Keratinocyte (primary cell): ENCODE data around the gene RPIA.
"Not testable (repeated sequence)": the region's sequence is repeated elsewhere in the genome, so short reads cannot be mapped to it uniquely, and the experiment has no call there.

Experiments
- EZH2 ChIP-seq: IDR thresholded peaks from one replicate; pipeline ENCODE4 v1.6.1; 2012; ENCODE audit warnings: inconsistent platforms, mild to moderate bottlenecking, low read length, moderate library complexity
- TF ChIP-seq, protein P1 (sequence below), 3 experiments: IDR thresholded peaks in 1 of 3; conservative IDR thresholded peaks in 1 of 3; optimal IDR thresholded peaks in 1 of 3; 2 replicates in 2 of 3; 3 replicates in 1 of 3; pipeline versions ENCODE3 to v1.5.1; 2011; ENCODE audit warnings: low read length in 3 of 3, mild to moderate bottlenecking in 3 of 3, moderate library complexity in 2 of 3, control low read depth in 1 of 3, inconsistent platforms in 1 of 3; ENCODE audit not compliant: insufficient read depth in 2 of 3; ENCODE audit errors: extremely low read depth in 1 of 3

DNA sequence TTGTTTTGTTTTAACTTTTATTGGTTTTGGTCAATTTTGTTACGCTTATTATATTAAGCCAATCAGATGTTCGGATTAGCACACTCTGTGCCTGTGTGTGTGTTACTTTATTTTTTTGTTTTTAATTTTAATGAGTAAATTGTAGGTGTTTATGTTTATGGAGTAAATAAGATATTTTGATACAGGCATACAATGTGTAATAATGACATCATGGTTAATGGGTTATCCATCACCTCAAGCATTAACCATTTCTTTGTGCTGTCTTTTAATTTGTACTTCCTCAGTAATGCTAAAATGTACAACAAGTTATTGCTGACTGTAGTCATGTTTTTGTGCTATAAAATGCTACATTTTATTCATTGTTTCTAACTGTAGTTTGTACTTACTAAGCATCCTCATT is 97.7 kb downstream of the RPIA start:
- TF ChIP-seq EZH2: not testable (repeated sequence)
- TF ChIP-seq, protein P1, sequence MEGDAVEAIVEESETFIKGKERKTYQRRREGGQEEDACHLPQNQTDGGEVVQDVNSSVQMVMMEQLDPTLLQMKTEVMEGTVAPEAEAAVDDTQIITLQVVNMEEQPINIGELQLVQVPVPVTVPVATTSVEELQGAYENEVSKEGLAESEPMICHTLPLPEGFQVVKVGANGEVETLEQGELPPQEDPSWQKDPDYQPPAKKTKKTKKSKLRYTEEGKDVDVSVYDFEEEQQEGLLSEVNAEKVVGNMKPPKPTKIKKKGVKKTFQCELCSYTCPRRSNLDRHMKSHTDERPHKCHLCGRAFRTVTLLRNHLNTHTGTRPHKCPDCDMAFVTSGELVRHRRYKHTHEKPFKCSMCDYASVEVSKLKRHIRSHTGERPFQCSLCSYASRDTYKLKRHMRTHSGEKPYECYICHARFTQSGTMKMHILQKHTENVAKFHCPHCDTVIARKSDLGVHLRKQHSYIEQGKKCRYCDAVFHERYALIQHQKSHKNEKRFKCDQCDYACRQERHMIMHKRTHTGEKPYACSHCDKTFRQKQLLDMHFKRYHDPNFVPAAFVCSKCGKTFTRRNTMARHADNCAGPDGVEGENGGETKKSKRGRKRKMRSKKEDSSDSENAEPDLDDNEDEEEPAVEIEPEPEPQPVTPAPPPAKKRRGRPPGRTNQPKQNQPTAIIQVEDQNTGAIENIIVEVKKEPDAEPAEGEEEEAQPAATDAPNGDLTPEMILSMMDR (optimal IDR thresholded peaks at IDR 0.05 in 1 of 3, IDR thresholded peaks at IDR 0.05 in 1 of 3, conservative IDR thresholded peaks at IDR 0.05 in 1 of 3; ENCODE audit: extremely low read depth in 1 of 3, insufficient read depth in 2 of 3, low read length in 3 of 3): not testable (repeated sequence)
